GM12878 (cell line): Measurements from ENCODE around the gene CD84. TPM values are rescaled to one million over a fixed set of nuclear protein-coding genes. Genes with fewer than 3 reads are reported as not detected.

Experiments used
- ATAC-seq: fragments of 200-7000 bp; cut with Tn5 transposase; 3 replicates; pipeline ENCODE4 v1.9.1; 2020; ENCODE audit warnings: mild to moderate bottlenecking, moderate library complexity
- BruUV-seq: library from RNA; stranded (reverse); fragments of 400-500 nt; replicated peaks from 2 replicates; lab custom pipeline; 2021; lab: Mats Ljungman, UMichigan
- CTCF ChIA-PET: fragments of 300-600 bp; sonication (Branson Sonifier 250); formaldehyde crosslinking; extraction: SDS; loops from one replicate; lab custom pipeline; 2021; ENCODE audit warnings: inconsistent platforms; lab: Yijun Ruan, JAX
- POLR2A ChIA-PET: fragments of 350-600 bp; formaldehyde crosslinking; extraction: SDS; loops from one replicate; lab custom pipeline; 2021; ENCODE audit warnings: inconsistent platforms; lab: Charles Lee
- RAD21 ChIA-PET: fragments of 300-600 bp; sonication (Branson Sonifier 250); formaldehyde crosslinking; loops from one replicate; lab custom pipeline; 2023; ENCODE audit warnings: antibody characterized with exemption; ENCODE audit not compliant: unreplicated experiment; lab: Charles Lee
- SMC1A ChIA-PET: fragments of 300-600 bp; sonication (Branson Sonifier 250); formaldehyde crosslinking; loops from one replicate; lab custom pipeline; 2023; ENCODE audit not compliant: unreplicated experiment, uncharacterized antibody; lab: Charles Lee
- DNase-seq: peaks from one replicate; pipeline ENCODE4 v3.0.0-alpha.2; 2011; ENCODE audit warnings: low read depth, low spot score
- FAIRE-seq: peaks from 3 replicates; lab custom pipeline; 2011; peaks lifted over from hg19 to GRCh38; lab: Jason Lieb, UNC
- H2AFZ ChIP-seq: 2 replicates; pipeline ENCODE4 v1.6.0; 2011; ENCODE audit warnings: low read depth, low read length, control low read depth; ENCODE audit not compliant: control insufficient read depth
- H3K27ac ChIP-seq: 2 replicates; pipeline ENCODE4 v1.5.1; 2011; ENCODE audit warnings: control low read depth; ENCODE audit not compliant: control insufficient read depth, insufficient read depth
- H3K27me3 ChIP-seq, 2 experiments: replicated peaks in 1 of 2; 2 replicates each; pipeline versions ENCODE4 v1.6.0 to v1.6.1; 2011; ENCODE audit warnings: low read length in 1 of 2; ENCODE audit not compliant: control insufficient read depth in 2 of 2, insufficient read depth in 2 of 2
- H3K36me3 ChIP-seq, 2 experiments: 2 replicates each; pipeline ENCODE4 v1.5.1; 2011; ENCODE audit warnings: low read length in 1 of 2; ENCODE audit not compliant: control insufficient read depth in 2 of 2, insufficient read depth in 2 of 2
- H3K4me1 ChIP-seq: 2 replicates; pipeline ENCODE4 v1.6.1; 2011; ENCODE audit warnings: mild to moderate bottlenecking, low read length, moderate library complexity, mixed read lengths; ENCODE audit not compliant: control insufficient read depth, insufficient read depth
- H3K4me2 ChIP-seq: 2 replicates; pipeline ENCODE4 v1.6.0; 2011; ENCODE audit warnings: control low read depth; ENCODE audit not compliant: control insufficient read depth, insufficient read depth
- H3K4me3 ChIP-seq: fragments of 200-600 bp; sonication (generic); 2 replicates; pipeline ENCODE4 v1.5.1; 2016
- H3K79me2 ChIP-seq: 2 replicates; pipeline ENCODE4 v1.6.0; 2011; ENCODE audit warnings: low read length; ENCODE audit not compliant: control insufficient read depth, insufficient read depth
- H3K9ac ChIP-seq: 2 replicates; pipeline ENCODE4 v1.8.0; 2011; ENCODE audit warnings: low read length, control low read depth, mixed read lengths; ENCODE audit not compliant: control insufficient read depth, insufficient read depth
- H3K9me3 ChIP-seq: replicated peaks from 3 replicates; pipeline ENCODE4 v1.5.1; 2011; ENCODE audit warnings: mild to moderate bottlenecking, low read length; ENCODE audit not compliant: control insufficient read depth, insufficient read depth
- H4K20me1 ChIP-seq: 2 replicates; pipeline ENCODE4 v1.6.0; 2011; ENCODE audit not compliant: control insufficient read depth, insufficient read depth
- BRCA1 ChIP-seq: IDR thresholded peaks from 2 replicates; pipeline ENCODE4 v1.6.1; 2011; ENCODE audit warnings: low read depth, low read length, improper control_type of control experiment
- IKZF2 ChIP-seq, 2 experiments: fragments of 450-650 bp; IDR thresholded peaks; 2 replicates each; pipeline ENCODE4 v1.6.1; 2017; ENCODE audit warnings: mild to moderate bottlenecking in 2 of 2, moderate library complexity in 2 of 2
- ZBTB11 ChIP-seq: fragments of 450-650 bp; formaldehyde crosslinking; IDR thresholded peaks from 2 replicates; pipeline ENCODE4 v1.5.0; 2022; ENCODE audit warnings: mild to moderate bottlenecking, missing genetic modification characterization
- WGBS: methylation state at CpG from one replicate; pipeline ENCODE4 v1.1.6; 2016; ENCODE audit warnings: low lambda C conversion rate; ENCODE audit not compliant: insufficient replicate concordance, insufficient coverage; ENCODE audit errors: missing lambda C conversion rate; 5-methylcytosine and 5-hydroxymethylcytosine counted together
- in situ Hi-C: fragments of 300-500 bp; cut with MboI; formaldehyde crosslinking; loops from 9 replicates; pipeline ENCODE4 v1.14.3; 2018; ENCODE audit warnings: mixed read lengths
- intact Hi-C: fragments of 100-400 bp; cut with micrococcal nuclease; formaldehyde crosslinking; loops from one replicate; pipeline ENCODE4 v1.14.2; 2022; ENCODE audit not compliant: unreplicated experiment
- polyA plus RNA-seq, 11 experiments: library from polyadenylated mRNA; depleted of rRNA in 4 of 11; unstranded in 6 of 11; stranded (reverse) in 5 of 11; fragments of >200 nt; fragmentation: Nextera tagmentation in 4 of 11; fragmentation: Illumina TruSeq in 1 of 11; extraction: Ambion mirVana in 4 of 11; extraction: Trizol in 1 of 11; gene quantifications; 1 replicate in 1 of 11; 2 replicates in 10 of 11; pipeline versions ENCODE4 v1.2.1 to v1.2.3, GENCODE V29; 2011 to 2016; ENCODE audit warnings: inconsistent platforms in 2 of 11, missing spikeins in 2 of 11, low read depth in 1 of 11
- total RNA-seq, 4 experiments: library from RNA; depleted of rRNA in 3 of 4; stranded (reverse); fragments of >200 nt in 3 of 4; fragmentation: Illumina TruSeq in 1 of 4; extraction: Trizol in 1 of 4; gene quantifications; 2 replicates each; pipeline versions ENCODE4 v1.2.1 to v1.2.3, GENCODE V29; 2013 to 2021

Gene CD84
- total and polyA plus RNA-seq, 10 of the 15 experiments (the other 5 are each of a cell fraction or from before 2014, with no cell fraction given) = 3.4 to 20.3 (median 11.7) TPM

GRCh38 chr1:160567341-160567740, 12.0 kb downstream of the CD84 start:
- Histone ChIP-seq H3K27me3 (no peaks in the 10 kb centered on the region), H3K79me2 (peaks cover 3% of the 10 kb centered on the region), H3K36me3 (no peaks in the 10 kb centered on the region), H3K9ac (no peak overlapping the region), H3K27ac (peak overlapping the region; percentile 68), H3K4me1 (peaks cover 22% of the 10 kb centered on the region), H4K20me1 (no peaks in the 10 kb centered on the region), H2AFZ (no peak overlapping the region), H3K9me3 (peaks cover 10% of the 10 kb centered on the region; the same call in 2 of the 3 replicates), H3K4me3 (peak overlapping the region; percentile 28; the same call in 1 of the 2 replicates), H3K4me2 (no peak overlapping the region)
- ChIA-PET CTCF (interaction anchor here (1.3 kb wide), 3 partner anchors 8 to 39 kb away, joined by 3 to 4 read pairs (median 4); no protein-coding TSS in a partner anchor), POLR2A (interaction anchor here (0.7 to 6.8 kb wide), 5 partner anchors 9 to 18 kb away, joined by 3 to 43 read pairs (median 3); no protein-coding TSS in a partner anchor), SMC1A (interaction anchor here (2.9 to 30.0 kb wide), 5 partner anchors 8 to 39 kb away, joined by 17 to 735 read pairs (median 19); partner anchors contain the start of gene CD84), RAD21 (interaction anchor here (0.9 to 4.2 kb wide), 7 partner anchors 8 to 39 kb away, joined by 3 to 30 read pairs (median 7); no protein-coding TSS in a partner anchor)
- in situ Hi-C loops = no loop called here
- 94% methylated on average over 5 of the region's 5 CpGs for WGBS
- ATAC-seq (no peak), DNase-seq (no peak), FAIRE-seq (no peak)
- BruUV-seq = no TSS peak
- intact Hi-C loops = no loop called here
- no peak for TF ChIP-seq ZBTB11 (CRISPR knock-in tag)
- no peak for TF ChIP-seq IKZF2 (IDR thresholded peaks at IDR 0.05)
- no peak for TF ChIP-seq BRCA1
